ENCODE data around the gene NDUFS3.
A peak's percentile ranks its signal among the peaks of the same experiment; 100 is the strongest.
"Not testable (repeated sequence)": the region's sequence is repeated elsewhere in the genome, so short reads cannot be mapped to it uniquely, and the experiment has no call there.

The NDUFS3 gene

GRCh38 chr11:47536915-47537314 is 42.0 kb upstream of the NDUFS3 start:
- no peak for TF ChIP-seq CTCF (IDR thresholded peaks at IDR 0.05; ENCODE audit: low read depth, low read length, missing control alignments)
- no peak overlapping the region for H3K4me3 ChIP-seq (ENCODE audit: low read depth, low read length)
- no peak for DNase-seq (ENCODE audit: low read depth)

GRCh38 chr11:47538741-47539565 is 39.9 kb upstream of the NDUFS3 start:
- no peak overlapping the region for H3K4me3 ChIP-seq (ENCODE audit: low read depth, low read length)
- DNase-seq (ENCODE audit: low read depth), result no peak
- TF ChIP-seq CTCF (IDR thresholded peaks at IDR 0.05; ENCODE audit: low read depth, low read length, missing control alignments), result no peak

- no peak for TF ChIP-seq CTCF (IDR thresholded peaks at IDR 0.05; ENCODE audit: low read depth, low read length, missing control alignments)
- DNase-seq (ENCODE audit: low read depth), result no peak
- H3K4me3 ChIP-seq (ENCODE audit: low read depth, low read length), result no peak overlapping the region
Observed at GRCh38 chr11:47539681-47540039, 39.2 kb upstream of the NDUFS3 start.

GRCh38 chr11:47541070-47541469 is 37.8 kb upstream of the NDUFS3 start:
- no peak for DNase-seq (ENCODE audit: low read depth)
- no peak for TF ChIP-seq CTCF (IDR thresholded peaks at IDR 0.05; ENCODE audit: low read depth, low read length, missing control alignments)
- H3K4me3 ChIP-seq (ENCODE audit: low read depth, low read length), result no peak overlapping the region

GRCh38 chr11:47545298-47545697 is 33.6 kb upstream of the NDUFS3 start:
- no peak for DNase-seq (ENCODE audit: low read depth)
- H3K4me3 ChIP-seq (ENCODE audit: low read depth, low read length), result no peak overlapping the region
- TF ChIP-seq CTCF (IDR thresholded peaks at IDR 0.05; ENCODE audit: low read depth, low read length, missing control alignments), result no peak

GRCh38 chr11:47546274-47546673 is 32.6 kb upstream of the NDUFS3 start:
- H3K4me3 ChIP-seq (ENCODE audit: low read depth, low read length); DNase-seq (ENCODE audit: low read depth): not testable (repeated sequence)

- peak overlapping the region; percentile 96; the same call in 1 of the 2 replicates for H3K4me3 ChIP-seq (ENCODE audit: low read depth, low read length)
- TF ChIP-seq CTCF (IDR thresholded peaks at IDR 0.05; ENCODE audit: low read depth, low read length, missing control alignments), result no peak
- DNase-seq (ENCODE audit: low read depth), result no peak
Observed at GRCh38 chr11:47550288-47551047, 28.4 kb upstream of the NDUFS3 start.
